ENCODE measurements around the gene DENND6A. TPM values are rescaled to one million over a fixed set of nuclear protein-coding genes. Genes with fewer than 3 reads are reported as not detected.

DENND6A gene
- total and polyA plus RNA-seq, 10 donors, result 8.9 to 92.1 (median 33.0) TPM

DNA sequence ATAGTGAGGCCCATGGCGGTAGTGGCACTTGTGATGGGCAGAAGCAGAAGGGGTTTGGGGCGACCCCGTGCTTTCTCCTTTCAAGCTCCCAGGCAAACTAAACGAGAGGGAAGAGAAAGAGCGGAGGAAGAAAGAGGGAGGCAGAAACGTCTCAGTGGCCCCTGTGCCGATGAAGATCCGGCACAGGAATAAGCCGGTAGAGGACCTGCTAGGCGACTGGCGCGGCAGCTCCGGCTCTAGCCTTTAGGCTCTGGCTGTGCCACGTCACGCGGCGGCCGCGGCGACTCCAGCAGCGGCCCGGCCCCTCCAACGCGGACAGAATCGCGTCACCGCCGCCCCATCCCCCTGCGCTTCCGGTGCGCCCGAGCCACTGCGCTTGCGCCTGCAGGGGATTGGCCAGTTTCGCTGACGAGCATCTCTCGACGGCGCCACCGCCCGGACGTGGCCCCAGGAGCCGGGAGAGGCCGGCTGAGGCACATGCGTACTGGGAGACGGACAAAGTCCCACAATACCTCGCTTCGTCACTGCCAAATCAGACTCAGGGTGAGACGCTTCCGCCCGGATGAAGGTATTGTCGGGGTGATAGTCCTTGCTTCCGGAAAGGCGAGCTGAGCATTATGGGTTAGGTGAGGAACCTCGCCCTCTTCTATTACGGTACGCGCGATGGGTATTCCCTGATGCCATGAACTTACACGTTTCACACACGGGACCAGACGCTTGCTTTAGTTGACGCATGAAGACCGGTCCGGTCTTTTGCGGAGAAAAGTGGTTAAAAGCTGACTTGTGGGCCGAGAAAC lies 95.6 kb downstream of the DENND6A start, which contains the start of gene ARF4:
TSS of gene ARF4 (minus strand) at position 218 of the 797 bp plus-strand sequence. CDS start at position 14, 204 bp downstream.
- Histone ChIP-seq H3K36me3 (peaks cover 0 to 18% (median 0%) of the 10 kb centered on the region in 6 donors), H3K27me3 (replicated peaks in 1 of 7) (no peaks in the 10 kb centered on the region), H3K4me1 (peaks cover 32 to 65% (median 55%) of the 10 kb centered on the region in 6 donors), H3K9me3 (no peaks in the 10 kb centered on the region), H3K27ac (peak within 1 kb of the TSS; percentile 95 to 99 (median 98)), H3K4me3 (peak within 1 kb of the TSS; percentile 68 to 88 (median 80))
- intact Hi-C loops (cut with DNase I; ENCODE audit: low total_unique reads), result loop anchor here (5.0 to 10.0 kb wide), 2 partner anchors 40 to 157 kb away; partner anchors contain the start of genes PDE12 and SLMAP
- TF ChIP-seq POLR2A (IDR thresholded peaks at IDR 0.05), result peak; percentile 85 to 95 (median 88)
- TF ChIP-seq, protein P1, sequence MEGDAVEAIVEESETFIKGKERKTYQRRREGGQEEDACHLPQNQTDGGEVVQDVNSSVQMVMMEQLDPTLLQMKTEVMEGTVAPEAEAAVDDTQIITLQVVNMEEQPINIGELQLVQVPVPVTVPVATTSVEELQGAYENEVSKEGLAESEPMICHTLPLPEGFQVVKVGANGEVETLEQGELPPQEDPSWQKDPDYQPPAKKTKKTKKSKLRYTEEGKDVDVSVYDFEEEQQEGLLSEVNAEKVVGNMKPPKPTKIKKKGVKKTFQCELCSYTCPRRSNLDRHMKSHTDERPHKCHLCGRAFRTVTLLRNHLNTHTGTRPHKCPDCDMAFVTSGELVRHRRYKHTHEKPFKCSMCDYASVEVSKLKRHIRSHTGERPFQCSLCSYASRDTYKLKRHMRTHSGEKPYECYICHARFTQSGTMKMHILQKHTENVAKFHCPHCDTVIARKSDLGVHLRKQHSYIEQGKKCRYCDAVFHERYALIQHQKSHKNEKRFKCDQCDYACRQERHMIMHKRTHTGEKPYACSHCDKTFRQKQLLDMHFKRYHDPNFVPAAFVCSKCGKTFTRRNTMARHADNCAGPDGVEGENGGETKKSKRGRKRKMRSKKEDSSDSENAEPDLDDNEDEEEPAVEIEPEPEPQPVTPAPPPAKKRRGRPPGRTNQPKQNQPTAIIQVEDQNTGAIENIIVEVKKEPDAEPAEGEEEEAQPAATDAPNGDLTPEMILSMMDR (IDR thresholded peaks at IDR 0.05 in 8 of 11, conservative IDR thresholded peaks at IDR 0.05 in 3 of 11), result peak in 8 of 11 experiments; percentile 3 to 67 (median 54)
- TF ChIP-seq POLR2AphosphoS5 (IDR thresholded peaks at IDR 0.05), result peak; percentile 99 to 100 (median 99)
- peak; percentile 100 for DNase-seq
- WGBS, 5 donors, result 0 to 1% (median 0%) methylated on average over 44 to 67 of the region's 67 CpGs

DNA sequence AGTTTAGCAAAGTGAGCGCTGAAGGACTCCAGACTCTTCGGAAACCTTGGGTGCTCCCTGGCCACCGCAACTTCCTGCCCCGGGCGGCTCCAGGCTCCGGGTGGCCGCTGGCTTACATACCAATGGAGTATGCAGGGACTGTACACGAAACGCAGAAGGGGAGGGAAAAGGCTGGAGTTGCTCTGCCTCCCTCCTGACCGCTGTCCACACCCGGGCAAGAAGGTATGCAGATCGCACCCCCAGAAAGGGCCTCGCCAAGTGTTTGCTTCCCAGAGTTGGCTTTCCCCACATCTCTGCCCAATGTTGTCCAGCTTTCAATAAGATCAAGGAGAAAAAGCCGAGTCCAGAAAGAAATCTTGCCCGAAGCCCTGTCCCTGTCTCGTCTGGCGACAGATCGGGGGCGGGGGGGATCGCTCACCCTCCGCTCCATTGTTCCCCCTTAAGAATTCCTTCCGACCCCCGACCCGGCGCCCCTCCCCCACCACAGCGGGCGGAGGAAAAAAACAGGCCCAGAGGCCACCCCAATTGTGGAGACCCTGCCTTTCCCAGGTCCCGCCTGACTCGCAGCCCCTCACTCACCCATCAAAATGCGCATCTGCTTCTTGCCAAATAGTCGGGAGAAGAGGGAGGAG lies 96.3 kb downstream of the DENND6A start:
- H3K4me1 ChIP-seq, result peaks cover 32 to 72% (median 62%) of the 10 kb centered on the region in 6 donors
- WGBS, 5 donors, result 0 to 1% (median 0%) methylated on average over 31 of the region's 31 CpGs
- peak; percentile 92 for DNase-seq
- intact Hi-C loops (cut with DNase I; ENCODE audit: low total_unique reads), result loop anchor here (5.0 to 10.0 kb wide), 2 partner anchors 39 to 158 kb away; partner anchors contain the start of genes PDE12 and SLMAP
- TF ChIP-seq POLR2A (IDR thresholded peaks at IDR 0.05), result no peak
- peak; percentile 53 to 82 (median 59) for TF ChIP-seq POLR2AphosphoS5 (IDR thresholded peaks at IDR 0.05)
- H3K27me3 ChIP-seq (replicated peaks in 1 of 7), result no peaks in the 10 kb centered on the region
- no peaks in the 10 kb centered on the region for H3K9me3 ChIP-seq
- peaks cover 0 to 25% (median 3%) of the 10 kb centered on the region in 6 donors for H3K36me3 ChIP-seq
- peak overlapping the region; percentile 91 to 99 (median 97) for H3K27ac ChIP-seq
- H3K4me3 ChIP-seq, result peak overlapping the region; percentile 68 to 88 (median 80)

DNA sequence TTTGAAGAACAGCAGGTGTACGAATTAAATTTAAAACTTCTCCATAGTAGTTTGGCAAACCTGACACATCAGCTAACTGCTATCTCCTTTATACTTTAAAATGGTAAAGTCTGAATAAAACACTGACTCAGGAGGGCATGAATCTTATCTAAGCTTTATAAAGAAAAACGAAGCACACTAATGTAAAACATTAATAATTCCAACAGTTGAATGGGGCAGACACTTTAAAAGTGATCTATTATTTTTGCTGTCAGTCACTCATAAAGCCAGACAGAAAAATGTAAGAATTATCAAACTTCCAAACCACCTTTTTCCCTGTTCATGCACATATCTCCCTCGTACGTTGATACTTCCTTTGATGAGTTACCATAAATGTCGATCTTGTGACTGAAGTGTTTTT lies 98.3 kb downstream of the DENND6A start:
- peaks cover 29 to 76% (median 61%) of the 10 kb centered on the region in 6 donors for H3K4me1 ChIP-seq
- TF ChIP-seq POLR2AphosphoS5 (IDR thresholded peaks at IDR 0.05), result no peak
- TF ChIP-seq POLR2A (IDR thresholded peaks at IDR 0.05), result no peak
- TF ChIP-seq, protein P1 (IDR thresholded peaks at IDR 0.05 in 8 of 11, conservative IDR thresholded peaks at IDR 0.05 in 3 of 11), result no peak
- no peak overlapping the region for H3K27ac ChIP-seq
- H3K27me3 ChIP-seq (replicated peaks in 1 of 7), result no peaks in the 10 kb centered on the region
- no peak for DNase-seq
- peak overlapping the region in 4 of 8 donors; percentile 68 to 88 (median 76) for H3K4me3 ChIP-seq
- 53 to 67% (median 56%) methylated on average over 5 of the region's 5 CpGs for whole genome bisulfite sequencing, 5 donors
- no peaks in the 10 kb centered on the region for H3K9me3 ChIP-seq
- H3K36me3 ChIP-seq, result peaks cover 0 to 24% (median 4%) of the 10 kb centered on the region in 6 donors
- intact Hi-C loops (cut with DNase I; ENCODE audit: low total_unique reads), result loop anchor here (10.0 kb wide), 1 partner anchor 160 kb away; the partner anchor contains the start of gene SLMAP

DNA sequence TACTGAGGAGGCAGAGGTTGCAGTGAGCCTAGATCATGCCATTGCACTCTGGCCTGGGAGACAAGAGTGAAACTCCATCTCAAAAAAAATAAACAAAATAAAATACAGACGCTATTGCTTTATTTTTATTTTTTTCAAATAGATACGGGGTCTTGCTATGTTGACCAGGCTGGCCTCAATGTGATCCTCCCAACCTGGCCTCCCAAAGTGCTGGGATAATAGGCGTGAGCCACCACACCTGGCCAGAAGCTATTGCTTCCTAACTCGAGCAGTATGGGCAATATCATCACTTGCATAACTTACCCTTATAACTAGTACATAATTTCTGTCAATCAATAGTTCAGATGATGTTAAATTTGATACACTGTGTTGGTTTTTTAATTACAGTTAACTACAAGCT lies 98.7 kb downstream of the DENND6A start:
- peaks cover 25 to 76% (median 59%) of the 10 kb centered on the region in 6 donors for H3K4me1 ChIP-seq
- WGBS, 5 donors, result 77 to 88% (median 82%) methylated on average over 4 of the region's 4 CpGs
- H3K4me3 ChIP-seq, result peak overlapping the region in 2 of 8 donors; percentile 68 to 88
- H3K9me3 ChIP-seq, result no peaks in the 10 kb centered on the region
- TF ChIP-seq, protein P1 (IDR thresholded peaks at IDR 0.05 in 8 of 11, conservative IDR thresholded peaks at IDR 0.05 in 3 of 11), result no peak
- TF ChIP-seq POLR2A (IDR thresholded peaks at IDR 0.05) (no peak), POLR2AphosphoS5 (IDR thresholded peaks at IDR 0.05) (no peak)
- DNase-seq, result no peak
- no peak overlapping the region for H3K27ac ChIP-seq
- H3K36me3 ChIP-seq, result peaks cover 0 to 24% (median 4%) of the 10 kb centered on the region in 6 donors
- intact Hi-C loops (cut with DNase I; ENCODE audit: low total_unique reads), result loop anchor here (10.0 kb wide), 1 partner anchor 161 kb away; the partner anchor contains the start of gene SLMAP
- H3K27me3 ChIP-seq (replicated peaks in 1 of 7), result no peaks in the 10 kb centered on the region
